ENCODE results near the gene SYT2. TPM values are rescaled to one million over a fixed set of nuclear protein-coding genes. Genes with fewer than 3 reads are reported as not detected.
A peak's percentile ranks its signal among the peaks of the same experiment; 100 is the strongest.

SYT2 gene
- total RNA-seq, 1 donor from 2014 or later, result 0.07 TPM

GRCh38 chr1:202576816-202577215 lies 133.4 kb downstream of the SYT2 start:
- no peaks in the 10 kb centered on the region for H3K27me3 Mint-ChIP-seq (ENCODE audit: low read depth)
- TF ChIP-seq, protein P1, sequence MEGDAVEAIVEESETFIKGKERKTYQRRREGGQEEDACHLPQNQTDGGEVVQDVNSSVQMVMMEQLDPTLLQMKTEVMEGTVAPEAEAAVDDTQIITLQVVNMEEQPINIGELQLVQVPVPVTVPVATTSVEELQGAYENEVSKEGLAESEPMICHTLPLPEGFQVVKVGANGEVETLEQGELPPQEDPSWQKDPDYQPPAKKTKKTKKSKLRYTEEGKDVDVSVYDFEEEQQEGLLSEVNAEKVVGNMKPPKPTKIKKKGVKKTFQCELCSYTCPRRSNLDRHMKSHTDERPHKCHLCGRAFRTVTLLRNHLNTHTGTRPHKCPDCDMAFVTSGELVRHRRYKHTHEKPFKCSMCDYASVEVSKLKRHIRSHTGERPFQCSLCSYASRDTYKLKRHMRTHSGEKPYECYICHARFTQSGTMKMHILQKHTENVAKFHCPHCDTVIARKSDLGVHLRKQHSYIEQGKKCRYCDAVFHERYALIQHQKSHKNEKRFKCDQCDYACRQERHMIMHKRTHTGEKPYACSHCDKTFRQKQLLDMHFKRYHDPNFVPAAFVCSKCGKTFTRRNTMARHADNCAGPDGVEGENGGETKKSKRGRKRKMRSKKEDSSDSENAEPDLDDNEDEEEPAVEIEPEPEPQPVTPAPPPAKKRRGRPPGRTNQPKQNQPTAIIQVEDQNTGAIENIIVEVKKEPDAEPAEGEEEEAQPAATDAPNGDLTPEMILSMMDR (IDR thresholded peaks at IDR 0.05), result no peak
- H3K27ac Mint-ChIP-seq (ENCODE audit: unreplicated experiment), result no peak overlapping the region
- H3K36me3 Mint-ChIP-seq (ENCODE audit: low read depth), result peaks cover 28% of the 10 kb centered on the region
- no peak for DNase-seq (ENCODE audit: low spot score)
- no peaks in the 10 kb centered on the region for H3K9me3 Mint-ChIP-seq (ENCODE audit: low read depth)
- H3K4me1 Mint-ChIP-seq (ENCODE audit: low read depth), result peaks cover 44% of the 10 kb centered on the region
- H3K4me3 Mint-ChIP-seq (ENCODE audit: unreplicated experiment), result no peak overlapping the region

DNA sequence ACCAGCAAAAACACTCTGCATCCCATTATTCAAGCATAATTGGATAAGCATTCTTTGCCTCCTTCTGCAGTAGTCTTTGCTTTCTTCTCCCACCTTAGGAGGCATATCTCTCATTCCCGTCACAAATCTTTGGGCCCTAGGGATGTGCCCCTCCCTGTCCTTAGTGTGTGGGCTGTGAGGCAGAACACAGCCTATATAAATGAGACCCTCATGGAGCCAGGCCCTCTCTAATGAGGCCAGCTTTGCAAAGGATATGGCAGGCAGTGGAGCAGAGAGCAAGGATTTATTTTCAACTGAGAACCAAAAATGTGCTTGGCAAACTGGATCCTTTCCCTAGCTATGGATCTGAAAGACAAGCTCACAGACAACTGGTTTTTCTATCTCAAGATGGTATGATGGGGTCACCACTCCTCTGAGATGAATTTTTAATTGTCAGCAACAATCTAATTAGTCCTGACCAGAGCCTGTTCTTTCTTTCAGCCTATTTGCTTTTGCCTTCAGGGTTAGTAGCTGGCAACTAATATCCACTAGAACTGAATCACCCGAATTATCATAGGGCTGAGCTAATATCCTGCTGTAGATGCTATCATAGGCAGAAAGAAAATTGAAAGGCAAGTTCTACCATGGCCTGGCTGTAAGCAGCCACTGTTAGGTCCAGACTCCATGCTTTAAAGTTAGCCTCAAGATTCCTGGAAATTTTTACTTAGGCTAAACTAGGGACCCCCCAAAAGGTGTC lies 134.2 kb downstream of the SYT2 start:
- TF ChIP-seq, protein P1 (IDR thresholded peaks at IDR 0.05), result no peak
- DNase-seq (ENCODE audit: low spot score), result no peak
- peaks cover 44% of the 10 kb centered on the region for H3K4me1 Mint-ChIP-seq (ENCODE audit: low read depth)
- no peak overlapping the region for H3K4me3 Mint-ChIP-seq (ENCODE audit: unreplicated experiment)
- no peaks in the 10 kb centered on the region for H3K27me3 Mint-ChIP-seq (ENCODE audit: low read depth)
- H3K36me3 Mint-ChIP-seq (ENCODE audit: low read depth), result peaks cover 25% of the 10 kb centered on the region
- no peak overlapping the region for H3K27ac Mint-ChIP-seq (ENCODE audit: unreplicated experiment)
- H3K9me3 Mint-ChIP-seq (ENCODE audit: low read depth), result no peaks in the 10 kb centered on the region

GRCh38 chr1:202572867-202573266 lies 137.4 kb downstream of the SYT2 start:
- TF ChIP-seq, protein P1 (IDR thresholded peaks at IDR 0.05), result no peak
- DNase-seq (ENCODE audit: low spot score), result no peak
- Mint-ChIP-seq H3K9me3 (ENCODE audit: low read depth) (no peaks in the 10 kb centered on the region), H3K4me1 (ENCODE audit: low read depth) (peaks cover 32% of the 10 kb centered on the region), H3K36me3 (ENCODE audit: low read depth) (peaks cover 21% of the 10 kb centered on the region), H3K4me3 (ENCODE audit: unreplicated experiment) (no peak overlapping the region), H3K27me3 (ENCODE audit: low read depth) (no peaks in the 10 kb centered on the region), H3K27ac (ENCODE audit: unreplicated experiment) (no peak overlapping the region)

DNA sequence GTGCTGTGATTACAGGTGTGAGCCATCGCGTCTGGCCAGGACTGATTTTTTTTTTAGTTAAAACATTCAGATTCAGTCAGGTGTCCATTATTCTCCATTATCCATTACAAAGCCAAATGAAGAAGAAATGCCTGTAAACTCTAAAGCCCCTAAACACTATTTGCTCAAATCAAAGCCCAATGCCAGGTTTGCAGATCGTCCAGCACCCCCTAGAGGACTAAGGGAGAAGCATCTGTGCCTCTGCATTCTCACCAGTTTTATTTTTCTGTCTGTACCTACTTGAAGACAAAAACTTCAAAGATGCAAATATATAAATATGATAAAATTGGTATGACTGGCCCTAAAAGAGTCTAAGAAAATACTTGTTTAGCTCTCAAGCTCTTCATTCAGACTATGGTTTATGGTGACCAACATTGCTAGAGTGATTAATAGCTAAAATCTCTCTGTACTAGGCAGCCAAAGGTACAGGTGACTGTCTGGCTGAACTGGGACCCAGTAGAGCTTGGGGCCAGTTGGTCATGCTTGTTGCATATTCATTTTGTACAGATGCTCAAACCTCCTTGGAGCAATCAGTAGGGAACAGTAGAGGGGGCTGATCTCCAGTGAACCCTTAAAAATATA lies 138.4 kb downstream of the SYT2 start:
- H3K27ac Mint-ChIP-seq (ENCODE audit: unreplicated experiment), result no peak overlapping the region
- no peaks in the 10 kb centered on the region for H3K27me3 Mint-ChIP-seq (ENCODE audit: low read depth)
- peaks cover 21% of the 10 kb centered on the region for H3K36me3 Mint-ChIP-seq (ENCODE audit: low read depth)
- DNase-seq (ENCODE audit: low spot score), result no peak
- TF ChIP-seq, protein P1 (IDR thresholded peaks at IDR 0.05), result peak; percentile 89
- H3K9me3 Mint-ChIP-seq (ENCODE audit: low read depth), result no peaks in the 10 kb centered on the region
- no peak overlapping the region for H3K4me3 Mint-ChIP-seq (ENCODE audit: unreplicated experiment)
- H3K4me1 Mint-ChIP-seq (ENCODE audit: low read depth), result peaks cover 32% of the 10 kb centered on the region

GRCh38 chr1:202569393-202570322 lies 140.6 kb downstream of the SYT2 start:
- Mint-ChIP-seq H3K4me1 (ENCODE audit: low read depth) (peaks cover 48% of the 10 kb centered on the region), H3K4me3 (ENCODE audit: unreplicated experiment) (no peak overlapping the region), H3K9me3 (ENCODE audit: low read depth) (no peaks in the 10 kb centered on the region), H3K36me3 (ENCODE audit: low read depth) (peaks cover 14% of the 10 kb centered on the region), H3K27me3 (ENCODE audit: low read depth) (no peaks in the 10 kb centered on the region), H3K27ac (ENCODE audit: unreplicated experiment) (peak overlapping the region; percentile 59)
- DNase-seq (ENCODE audit: low spot score), result no peak
- TF ChIP-seq, protein P1 (IDR thresholded peaks at IDR 0.05), result no peak

Data from chondrocyte (in vitro differentiated cells).